A549 (cell line): ENCODE results near the gene LSM12. TPM values are rescaled to one million over a fixed set of nuclear protein-coding genes. Genes with fewer than 3 reads are reported as not detected.

Experiments
- ATAC-seq, 2 experiments: fragments of 200-7000 bp in 1 of 2; fragments of >200 bp in 1 of 2; cut with Nextera tagmentation in 1 of 2; cut with Tn5 transposase in 1 of 2; 3 replicates each; pipeline versions ENCODE4 v1.8.0 to v1.9.1; 2018 to 2020; ENCODE audit warnings: mild to moderate bottlenecking in 1 of 2, moderate library complexity in 1 of 2
- CTCF ChIA-PET: fragments of 300-600 bp; sonication (Branson Sonifier 250); formaldehyde crosslinking; extraction: SDS; loops from one replicate; lab custom pipeline; 2021; ENCODE audit warnings: antibody characterized with exemption, inconsistent platforms; lab: Yijun Ruan, JAX
- POLR2A ChIA-PET: fragments of 350-600 bp; formaldehyde crosslinking; extraction: SDS; loops from one replicate; lab custom pipeline; 2021; ENCODE audit warnings: antibody characterized with exemption, inconsistent platforms; lab: Yijun Ruan, JAX
- DNase-seq, 2 experiments: peaks; one replicate each; pipeline versions ENCODE4 v3.0.0 to v3.0.0-alpha.2; 2011 to 2016; ENCODE audit warnings: low read depth in 1 of 2, low spot score in 1 of 2
- FAIRE-seq: peaks from 2 replicates; lab custom pipeline; 2011; peaks lifted over from hg19 to GRCh38; lab: Jason Lieb, UNC
- H3K27ac ChIP-seq, 2 experiments: fragments of >200 bp; sonication (Bioruptor Twin); formaldehyde crosslinking; 3 replicates each; pipeline ENCODE4 v1.5.1; 2016 to 2017
- H3K4me1 ChIP-seq: fragments of >200 bp; sonication (Bioruptor Twin); formaldehyde crosslinking; 3 replicates; pipeline ENCODE4 v1.6.1; 2016
- H3K4me2 ChIP-seq: fragments of >200 bp; sonication (Bioruptor Twin); formaldehyde crosslinking; 3 replicates; pipeline ENCODE4 v1.6.1; 2016
- H3K4me3 ChIP-seq: fragments of >200 bp; sonication (Bioruptor Twin); formaldehyde crosslinking; 3 replicates; pipeline ENCODE4 v1.5.1; 2016
- H3K9me3 ChIP-seq: fragments of >200 bp; sonication (Bioruptor Twin); formaldehyde crosslinking; 3 replicates; pipeline ENCODE4 v1.6.1; 2016
- CBX2 ChIP-seq: fragments of 200-600 bp; sonication (generic); IDR thresholded peaks from 2 replicates; pipeline ENCODE4 v1.6.1; 2016; ENCODE audit warnings: low read depth, mild to moderate bottlenecking, borderline replicate concordance
- CBX8 ChIP-seq: fragments of 200-600 bp; sonication (generic); IDR thresholded peaks from 2 replicates; pipeline ENCODE4 v1.6.1; 2016
- CEBPB ChIP-seq, 2 experiments: fragments of >200 bp in 1 of 2; sonication (Bioruptor Twin) in 1 of 2; formaldehyde crosslinking in 1 of 2; IDR thresholded peaks; 2 replicates each; pipeline ENCODE4 v1.6.1; 2012 to 2016
- CHD2 ChIP-seq: fragments of 150-350 bp; IDR thresholded peaks from 2 replicates; pipeline ENCODE4 v1.6.1; 2014; ENCODE audit warnings: low read length; ENCODE audit not compliant: partially characterized antibody
- CHD4 ChIP-seq: fragments of 200-600 bp; sonication (generic); IDR thresholded peaks from 2 replicates; pipeline ENCODE4 v1.6.1; 2016; ENCODE audit warnings: antibody characterized with exemption, mild to moderate bottlenecking, borderline replicate concordance
- CTCF ChIP-seq: fragments of >200 bp; sonication (Bioruptor Twin); formaldehyde crosslinking; IDR thresholded peaks from 3 replicates; pipeline ENCODE4 v1.5.1; 2016
- E2F6 ChIP-seq: IDR thresholded peaks from 2 replicates; pipeline ENCODE4 v1.6.1; 2012; ENCODE audit warnings: low read depth, borderline replicate concordance
- EHMT2 ChIP-seq: fragments of 200-600 bp; sonication (generic); IDR thresholded peaks from 2 replicates; pipeline ENCODE4 v1.6.1; 2016; ENCODE audit warnings: antibody characterized with exemption, low read depth, mild to moderate bottlenecking, moderate library complexity
- ELK1 ChIP-seq: fragments of 150-350 bp; IDR thresholded peaks from 2 replicates; pipeline ENCODE4 v1.6.1; 2014; ENCODE audit warnings: low read depth, mild to moderate bottlenecking, low read length
- ESRRA ChIP-seq: fragments of 150-350 bp; IDR thresholded peaks from 2 replicates; pipeline ENCODE4 v1.6.1; 2014; ENCODE audit warnings: mild to moderate bottlenecking, low read length, borderline replicate concordance
- FOSL2 ChIP-seq, 2 experiments: fragments of 450-650 bp in 1 of 2; fragments of >200 bp in 1 of 2; sonication (Bioruptor Twin) in 1 of 2; formaldehyde crosslinking; IDR thresholded peaks; 2 replicates each; pipeline versions ENCODE4 v1.5.0 to v1.6.1; 2016 to 2020; ENCODE audit warnings: mild to moderate bottlenecking in 1 of 2, moderate library complexity in 1 of 2
- GATA3 ChIP-seq: IDR thresholded peaks from 2 replicates; pipeline ENCODE4 v1.6.1; 2012; ENCODE audit warnings: borderline replicate concordance
- HDAC2 ChIP-seq: fragments of 200-600 bp; sonication (generic); IDR thresholded peaks from 2 replicates; pipeline ENCODE4 v1.6.1; 2016
- MAFK ChIP-seq: fragments of 450-650 bp; IDR thresholded peaks from 2 replicates; pipeline ENCODE4 v1.6.1; 2014; ENCODE audit not compliant: partially characterized antibody
- MAX ChIP-seq: IDR thresholded peaks from 2 replicates; pipeline ENCODE4 v1.6.1; 2012
- MAZ ChIP-seq: fragments of 150-350 bp; IDR thresholded peaks from 2 replicates; pipeline ENCODE4 v1.6.1; 2014; ENCODE audit warnings: antibody characterized with exemption, low read depth, low read length, borderline replicate concordance
- MYC ChIP-seq: IDR thresholded peaks from 2 replicates; pipeline ENCODE4 v1.6.1; 2012; ENCODE audit warnings: mild to moderate bottlenecking, inconsistent platforms, low read length, improper control_type of control experiment, borderline replicate concordance
- NFE2L2 ChIP-seq: fragments of 150-350 bp; conservative IDR thresholded peaks from 2 replicates; pipeline ENCODE4 v1.6.1; 2014; ENCODE audit warnings: low read length
- NR3C1 ChIP-seq: fragments of >200 bp; sonication (Bioruptor Twin); formaldehyde crosslinking; IDR thresholded peaks from 3 replicates; pipeline ENCODE4 v1.6.1; 2017
- PHF8 ChIP-seq: fragments of 200-600 bp; sonication (generic); IDR thresholded peaks from 2 replicates; pipeline ENCODE4 v1.6.1; 2016; ENCODE audit warnings: low read depth, mild to moderate bottlenecking, antibody characterized with exemption, moderate library complexity, borderline replicate concordance
- POLR2A ChIP-seq: IDR thresholded peaks from 2 replicates; pipeline ENCODE4 v1.6.1; 2012; ENCODE audit warnings: mild to moderate bottlenecking, low read length
- RAD21 ChIP-seq, 2 experiments: fragments of >200 bp in 1 of 2; sonication (Bioruptor Twin) in 1 of 2; formaldehyde crosslinking in 1 of 2; IDR thresholded peaks in 1 of 2; conservative IDR thresholded peaks in 1 of 2; 2 replicates in 1 of 2; 3 replicates in 1 of 2; pipeline ENCODE4 v1.6.1; 2012 to 2018; ENCODE audit warnings: inconsistent platforms in 1 of 2
- RARB ChIP-seq: fragments of 250-450 bp; sonication (Bioruptor Pico); IDR thresholded peaks from 2 replicates; pipeline ENCODE4 v1.8.0; 2021; ENCODE audit warnings: mild to moderate bottlenecking, moderate library complexity
- RCOR1 ChIP-seq: fragments of 150-350 bp; IDR thresholded peaks from 2 replicates; pipeline ENCODE4 v1.6.1; 2014; ENCODE audit warnings: antibody characterized with exemption, low read length, low read depth
- SMC3 ChIP-seq: fragments of >200 bp; sonication (Bioruptor Twin); formaldehyde crosslinking; IDR thresholded peaks from 3 replicates; pipeline ENCODE4 v1.6.1; 2018; ENCODE audit warnings: inconsistent platforms
- SREBF2 ChIP-seq: fragments of 450-650 bp; IDR thresholded peaks from 2 replicates; pipeline ENCODE4 v1.6.1; 2014; ENCODE audit warnings: mild to moderate bottlenecking, moderate library complexity
- TFCP2L1 ChIP-seq: fragments of 250-450 bp; sonication (Bioruptor Pico); IDR thresholded peaks from 2 replicates; pipeline ENCODE4 v1.5.0; 2021; ENCODE audit warnings: mild to moderate bottlenecking
- TP53 ChIP-seq: fragments of 250-450 bp; sonication (Bioruptor Pico); IDR thresholded peaks from 2 replicates; pipeline ENCODE4 v1.5.0; 2021; ENCODE audit warnings: mild to moderate bottlenecking, moderate library complexity
- ZC3H11A ChIP-seq: fragments of 450-650 bp; IDR thresholded peaks from 2 replicates; pipeline ENCODE4 v1.6.1; 2014; ENCODE audit warnings: antibody characterized with exemption, mild to moderate bottlenecking
- ZFP36 ChIP-seq: fragments of 450-650 bp; IDR thresholded peaks from 2 replicates; pipeline ENCODE4 v1.6.1; 2014; ENCODE audit warnings: borderline replicate concordance; ENCODE audit not compliant: partially characterized antibody
- ZSCAN20 ChIP-seq: fragments of 250-450 bp; sonication (Bioruptor Pico); IDR thresholded peaks from 2 replicates; pipeline ENCODE4 v1.8.0; 2022; ENCODE audit warnings: mild to moderate bottlenecking, moderate library complexity
- WGBS: methylation state at CpG from one replicate; pipeline ENCODE4 v1.1.6; 2017; ENCODE audit errors: missing lambda C conversion rate; 5-methylcytosine and 5-hydroxymethylcytosine counted together
- polyA minus RNA-seq: library from RNA; depleted of rRNA, polyadenylated mRNA; stranded (reverse); fragments of >200 nt; gene quantifications from 2 replicates; pipeline ENCODE4 v1.2.3, GENCODE V29; 2011; rRNA and poly(A)+ RNA removed
- polyA plus RNA-seq, 4 experiments: library from polyadenylated mRNA; depleted of rRNA in 3 of 4; stranded (reverse); fragments of >200 nt; fragmentation: RNase III in 1 of 4; extraction: RNeasy Plus Mini Kit Qiagen cat#74134 plus additional on column Dnase treatment in 1 of 4; gene quantifications; 2 replicates in 3 of 4; 3 replicates in 1 of 4; pipeline ENCODE4 v1.2.3, GENCODE V29; 2011 to 2017
- TF ChIP-seq, protein P1 (sequence below): fragments of >200 bp; sonication (Bioruptor Twin); formaldehyde crosslinking; IDR thresholded peaks from 3 replicates; pipeline ENCODE4 v1.6.1; 2016
- TF ChIP-seq, protein P2 (sequence below): fragments of 250-450 bp; sonication (Bioruptor Pico); IDR thresholded peaks from 2 replicates; pipeline ENCODE4 v1.5.0; 2021; ENCODE audit warnings: mild to moderate bottlenecking, moderate library complexity, borderline replicate concordance

The LSM12 gene
- polyA plus RNA-seq (2011; rRNA removed) (64.9 and 75.0 TPM in 2 replicates), polyA plus RNA-seq (2017; fragmentation: RNase III; extraction: RNeasy Plus Mini Kit Qiagen cat#74134 plus additional on column Dnase treatment) (42.4 to 43.9 TPM (median 43.1 TPM) in 3 replicates), polyA minus RNA-seq (72.8 and 73.5 TPM in 2 replicates)
- 33.6 and 38.9 TPM in 2 replicates for polyA plus RNA-seq (2012; cell fraction: cytosol; rRNA removed)
- polyA plus RNA-seq (2012; cell fraction: nucleus; rRNA removed), result 15.7 and 19.4 TPM in 2 replicates

DNA sequence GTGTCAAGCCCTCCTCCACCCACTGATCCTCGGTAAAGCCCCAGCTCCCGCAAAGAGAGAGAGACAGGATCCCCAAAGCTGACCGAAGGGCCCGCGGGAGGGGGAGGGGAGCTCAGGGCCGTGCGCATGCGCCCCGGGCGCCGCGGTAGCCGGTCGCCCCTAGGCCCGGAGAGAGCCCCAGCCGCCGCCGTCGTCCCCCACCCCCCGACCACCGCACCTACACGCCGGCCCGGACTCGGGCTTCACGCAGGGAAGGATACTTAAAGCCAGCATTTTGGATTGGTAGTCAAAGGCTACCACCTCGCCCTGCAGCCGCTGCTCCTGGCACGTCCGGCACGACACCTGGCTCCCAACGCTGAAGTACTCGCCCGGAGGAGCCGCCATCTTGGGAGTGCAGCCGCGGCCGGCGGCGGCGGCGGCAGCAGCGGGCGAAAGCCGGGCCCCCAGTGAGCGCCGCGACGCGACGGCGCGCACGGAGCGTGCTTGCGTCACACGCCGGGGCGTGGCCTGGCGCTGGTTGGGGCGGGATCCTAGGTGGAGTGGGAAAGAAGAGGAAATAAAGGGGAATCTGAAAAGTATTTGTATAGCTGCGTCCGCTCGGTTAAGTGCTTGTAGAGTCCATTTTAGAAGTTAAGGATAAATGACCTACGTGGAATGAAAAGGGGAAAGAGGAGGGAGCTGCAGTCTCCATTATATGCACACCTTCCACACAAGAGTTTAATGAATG is at the start of gene LSM12:
LSM12 (minus strand) TSS at position 468 of the 727 bp plus-strand sequence; CDS start at position 384, 84 bp downstream.
- 2% methylated on average over 37 of the region's 65 CpGs for WGBS
- no peak for FAIRE-seq
- ATAC-seq, result peak; percentile 68
- TF ChIP-seq NFE2L2 (no peak), CEBPB (IDR thresholded peaks at IDR 0.05) (peak in 1 of 2 experiments; percentile 70; a peak in 1 of 4 replicates), PHF8 (peak; percentile 94; the same call in 1 of the 2 replicates), MAFK (no peak), TP53 (no peak), RCOR1 (no peak), CHD2 (peak; percentile 45), TFCP2L1 (CRISPR knock-in tag) (peak; percentile 66; the same call in 1 of the 2 replicates), SMC3 (no peak), MYC (0 out of 2 replicates have a peak, but pooled peaks have one; percentile 54), MAZ (peak; percentile 85; the same call in 1 of the 2 replicates), HDAC2 (no peak), RAD21 (conservative IDR thresholded peaks at IDR 0.05 in 1 of 2, IDR thresholded peaks at IDR 0.05 in 1 of 2) (no peak), NR3C1 (no peak), RARB (CRISPR knock-in tag) (no peak), EHMT2 (no peak), ZC3H11A (no peak), SREBF2 (no peak), ELK1 (no peak), MAX (peak; percentile 59), ESRRA (no peak), CBX2 (no peak), CTCF (no peak), CHD4 (no peak), E2F6 (0 out of 2 replicates have a peak, but pooled peaks have one; percentile 5), ZFP36 (no peak), GATA3 (no peak), ZSCAN20 (CRISPR knock-in tag) (no peak), CBX8 (no peak), POLR2A (peak; percentile 79), FOSL2 (IDR thresholded peaks at IDR 0.05) (no peak), FOSL2 (CRISPR knock-in tag; IDR thresholded peaks at IDR 0.05) (no peak)
- TF ChIP-seq, protein P1, sequence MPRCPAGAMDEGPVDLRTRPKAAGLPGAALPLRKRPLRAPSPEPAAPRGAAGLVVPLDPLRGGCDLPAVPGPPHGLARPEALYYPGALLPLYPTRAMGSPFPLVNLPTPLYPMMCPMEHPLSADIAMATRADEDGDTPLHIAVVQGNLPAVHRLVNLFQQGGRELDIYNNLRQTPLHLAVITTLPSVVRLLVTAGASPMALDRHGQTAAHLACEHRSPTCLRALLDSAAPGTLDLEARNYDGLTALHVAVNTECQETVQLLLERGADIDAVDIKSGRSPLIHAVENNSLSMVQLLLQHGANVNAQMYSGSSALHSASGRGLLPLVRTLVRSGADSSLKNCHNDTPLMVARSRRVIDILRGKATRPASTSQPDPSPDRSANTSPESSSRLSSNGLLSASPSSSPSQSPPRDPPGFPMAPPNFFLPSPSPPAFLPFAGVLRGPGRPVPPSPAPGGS, result peak; percentile 87; the same call in 2 of the 3 replicates
- TF ChIP-seq, protein P2, sequence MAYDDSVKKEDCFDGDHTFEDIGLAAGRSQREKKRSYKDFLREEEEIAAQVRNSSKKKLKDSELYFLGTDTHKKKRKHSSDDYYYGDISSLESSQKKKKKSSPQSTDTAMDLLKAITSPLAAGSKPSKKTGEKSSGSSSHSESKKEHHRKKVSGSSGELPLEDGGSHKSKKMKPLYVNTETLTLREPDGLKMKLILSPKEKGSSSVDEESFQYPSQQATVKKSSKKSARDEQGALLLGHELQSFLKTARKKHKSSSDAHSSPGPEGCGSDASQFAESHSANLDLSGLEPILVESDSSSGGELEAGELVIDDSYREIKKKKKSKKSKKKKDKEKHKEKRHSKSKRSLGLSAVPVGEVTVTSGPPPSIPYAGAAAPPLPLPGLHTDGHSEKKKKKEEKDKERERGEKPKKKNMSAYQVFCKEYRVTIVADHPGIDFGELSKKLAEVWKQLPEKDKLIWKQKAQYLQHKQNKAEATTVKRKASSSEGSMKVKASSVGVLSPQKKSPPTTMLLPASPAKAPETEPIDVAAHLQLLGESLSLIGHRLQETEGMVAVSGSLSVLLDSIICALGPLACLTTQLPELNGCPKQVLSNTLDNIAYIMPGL, result no peak

More for the DNA sequence above, at the start of gene LSM12:
- Histone ChIP-seq H3K4me3 (peak within 1 kb of the TSS; percentile 88), H3K9me3 (no peaks in the 10 kb centered on the region), H3K27ac (peak within 1 kb of the TSS; percentile 88 to 96), H3K4me1 (peaks cover 29% of the 10 kb centered on the region), H3K4me2 (peak within 1 kb of the TSS; percentile 88)
- ChIA-PET POLR2A (interaction anchor here (0.5 to 2.5 kb wide), 18 partner anchors 10 to 422 kb away, joined by 3 to 10 read pairs (median 4); partner anchors contain the start of genes HDAC5 and TMUB2), CTCF (interaction anchor here (0.6 to 6.5 kb wide), 13 partner anchors 12 to 156 kb away, joined by 3 to 27 read pairs (median 3); no protein-coding TSS in a partner anchor)
- DNase-seq, result peak; percentile 95 to 96
